Hepatocyte (in vitro differentiated cells): ENCODE results near the gene RAB1A. TPM values are rescaled to one million over a fixed set of nuclear protein-coding genes. Genes with fewer than 3 reads are reported as not detected.
A peak's percentile ranks its signal among the peaks of the same experiment; 100 is the strongest.
"Not testable (repeated sequence)": the region's sequence is repeated elsewhere in the genome, so short reads cannot be mapped to it uniquely, and the experiment has no call there.

Experiments
- DNase-seq: peaks from one replicate; pipeline ENCODE4 v3.0.0-alpha.2; 2016; ENCODE audit warnings: low spot score
- H2AFZ ChIP-seq: fragments of 200-600 bp; sonication (generic); 2 replicates; pipeline ENCODE4 v1.6.0; 2016; ENCODE audit warnings: antibody characterized with exemption, mild to moderate bottlenecking
- H3K27ac ChIP-seq: fragments of 200-600 bp; sonication (generic); 2 replicates; pipeline ENCODE4 v1.5.1; 2016; ENCODE audit warnings: mild to moderate bottlenecking
- H3K27me3 ChIP-seq: fragments of 200-600 bp; sonication (generic); 2 replicates; pipeline ENCODE4 v1.6.1; 2016
- H3K36me3 ChIP-seq: fragments of 200-600 bp; sonication (generic); replicated peaks from 2 replicates; pipeline ENCODE4 v1.5.1; 2016; ENCODE audit warnings: low read depth; ENCODE audit not compliant: insufficient read depth
- H3K4me1 ChIP-seq: fragments of 200-600 bp; sonication (generic); 2 replicates; pipeline ENCODE4 v1.5.1; 2016; ENCODE audit warnings: mild to moderate bottlenecking, moderate library complexity; ENCODE audit not compliant: insufficient read depth
- H3K4me2 ChIP-seq: fragments of 200-600 bp; sonication (generic); 2 replicates; pipeline ENCODE4 v1.6.0; 2016
- H3K4me3 ChIP-seq: fragments of 200-600 bp; sonication (generic); 2 replicates; pipeline ENCODE4 v1.5.1; 2016; ENCODE audit warnings: mild to moderate bottlenecking
- H3K79me2 ChIP-seq: fragments of 200-600 bp; sonication (generic); 2 replicates; pipeline ENCODE4 v1.6.0; 2017; ENCODE audit warnings: mild to moderate bottlenecking
- H3K9me2 ChIP-seq: fragments of 200-600 bp; sonication (generic); replicated peaks from 2 replicates; pipeline ENCODE4 v1.6.0; 2017; ENCODE audit warnings: mild to moderate bottlenecking; ENCODE audit not compliant: insufficient read depth
- H3K9me3 ChIP-seq: fragments of 200-600 bp; sonication (generic); 2 replicates; pipeline ENCODE4 v1.5.1; 2016; ENCODE audit warnings: low read depth, mild to moderate bottlenecking
- H4K20me1 ChIP-seq: fragments of 200-600 bp; sonication (generic); 2 replicates; pipeline ENCODE4 v1.6.0; 2016; ENCODE audit warnings: mild to moderate bottlenecking; ENCODE audit not compliant: insufficient read depth, poor library complexity, severe bottlenecking
- EZH2 ChIP-seq: fragments of 200-600 bp; sonication (generic); IDR thresholded peaks from 2 replicates; pipeline ENCODE4 v1.6.1; 2016; ENCODE audit warnings: antibody characterized with exemption, mild to moderate bottlenecking, borderline replicate concordance
- EZH2phosphoT487 ChIP-seq: fragments of 200-600 bp; sonication (generic); IDR thresholded peaks from one replicate; pipeline ENCODE4 v1.6.1; 2018; ENCODE audit warnings: antibody characterized with exemption, mild to moderate bottlenecking, low read depth, moderate library complexity; ENCODE audit not compliant: unreplicated experiment, severe bottlenecking
- WGBS: methylation state at CpG from one replicate; pipeline ENCODE4 v1.1.6; 2016; ENCODE audit warnings: low lambda C conversion rate; ENCODE audit errors: missing lambda C conversion rate; 5-methylcytosine and 5-hydroxymethylcytosine counted together
- polyA plus RNA-seq: library from polyadenylated mRNA; unstranded; fragments of >200 nt; fragmentation: Nextera tagmentation; extraction: Ambion mirVana; gene quantifications from 2 replicates; pipeline ENCODE4 v1.2.1, GENCODE V29; 2016
- total RNA-seq: library from RNA; depleted of rRNA; stranded (reverse); fragments of >200 nt; gene quantifications from 2 replicates; pipeline ENCODE4 v1.2.3, GENCODE V29; 2014
- TF ChIP-seq, protein P1 (sequence below): fragments of 200-600 bp; sonication (generic); IDR thresholded peaks from 2 replicates; pipeline ENCODE4 v1.5.1; 2016; ENCODE audit warnings: antibody characterized with exemption, mild to moderate bottlenecking; ENCODE audit not compliant: poor library complexity

The RAB1A gene
- total RNA-seq: 178 and 200 TPM in 2 replicates
- polyA plus RNA-seq: 335 and 347 TPM in 2 replicates

GRCh38 chr2:65129826-65130663 is at the start of gene RAB1A:
Gene RAB1A, minus strand, starts transcription at chr2:65130106. Its CDS starts 191 bp downstream, at chr2:65129915.
- Histone ChIP-seq H3K27me3 (no peaks in the 10 kb centered on the region), H3K9me2 (no peaks in the 10 kb centered on the region), H4K20me1 (peaks cover 42% of the 10 kb centered on the region), H3K27ac (peak within 1 kb of the TSS; percentile 99), H3K79me2 (peaks cover 48% of the 10 kb centered on the region), H3K36me3 (no peaks in the 10 kb centered on the region), H2AFZ (peak within 1 kb of the TSS; percentile 69), H3K4me3 (peak within 1 kb of the TSS; percentile 90), H3K4me2 (peak within 1 kb of the TSS; percentile 88), H3K4me1 (peaks cover 22% of the 10 kb centered on the region), H3K9me3 (no peaks in the 10 kb centered on the region)
- no peak for TF ChIP-seq EZH2
- TF ChIP-seq, protein P1, sequence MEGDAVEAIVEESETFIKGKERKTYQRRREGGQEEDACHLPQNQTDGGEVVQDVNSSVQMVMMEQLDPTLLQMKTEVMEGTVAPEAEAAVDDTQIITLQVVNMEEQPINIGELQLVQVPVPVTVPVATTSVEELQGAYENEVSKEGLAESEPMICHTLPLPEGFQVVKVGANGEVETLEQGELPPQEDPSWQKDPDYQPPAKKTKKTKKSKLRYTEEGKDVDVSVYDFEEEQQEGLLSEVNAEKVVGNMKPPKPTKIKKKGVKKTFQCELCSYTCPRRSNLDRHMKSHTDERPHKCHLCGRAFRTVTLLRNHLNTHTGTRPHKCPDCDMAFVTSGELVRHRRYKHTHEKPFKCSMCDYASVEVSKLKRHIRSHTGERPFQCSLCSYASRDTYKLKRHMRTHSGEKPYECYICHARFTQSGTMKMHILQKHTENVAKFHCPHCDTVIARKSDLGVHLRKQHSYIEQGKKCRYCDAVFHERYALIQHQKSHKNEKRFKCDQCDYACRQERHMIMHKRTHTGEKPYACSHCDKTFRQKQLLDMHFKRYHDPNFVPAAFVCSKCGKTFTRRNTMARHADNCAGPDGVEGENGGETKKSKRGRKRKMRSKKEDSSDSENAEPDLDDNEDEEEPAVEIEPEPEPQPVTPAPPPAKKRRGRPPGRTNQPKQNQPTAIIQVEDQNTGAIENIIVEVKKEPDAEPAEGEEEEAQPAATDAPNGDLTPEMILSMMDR: peak; percentile 63
- TF ChIP-seq EZH2phosphoT487: no peak
- under 1% methylated on average over 43 of the region's 76 CpGs for WGBS
- DNase-seq: peak; percentile 100

GRCh38 chr2:65177751-65178442 is 48.0 kb upstream of the RAB1A start:
- H3K9me2 ChIP-seq: no peaks in the 10 kb centered on the region
- H3K4me3 ChIP-seq: no peak overlapping the region
- no peaks in the 10 kb centered on the region for H3K9me3 ChIP-seq
- H4K20me1 ChIP-seq: no peaks in the 10 kb centered on the region
- peak; percentile 25 for DNase-seq
- TF ChIP-seq, protein P1: no peak
- TF ChIP-seq EZH2phosphoT487: no peak
- no peak for TF ChIP-seq EZH2
- no peak overlapping the region for H3K4me2 ChIP-seq
- H2AFZ ChIP-seq: no peak overlapping the region
- 78% methylated on average over 8 of the region's 8 CpGs for WGBS
- H3K4me1 ChIP-seq: no peaks in the 10 kb centered on the region
- H3K27ac ChIP-seq: no peak overlapping the region
- H3K27me3 ChIP-seq: no peaks in the 10 kb centered on the region
- no peaks in the 10 kb centered on the region for H3K36me3 ChIP-seq
- H3K79me2 ChIP-seq: no peaks in the 10 kb centered on the region

DNA sequence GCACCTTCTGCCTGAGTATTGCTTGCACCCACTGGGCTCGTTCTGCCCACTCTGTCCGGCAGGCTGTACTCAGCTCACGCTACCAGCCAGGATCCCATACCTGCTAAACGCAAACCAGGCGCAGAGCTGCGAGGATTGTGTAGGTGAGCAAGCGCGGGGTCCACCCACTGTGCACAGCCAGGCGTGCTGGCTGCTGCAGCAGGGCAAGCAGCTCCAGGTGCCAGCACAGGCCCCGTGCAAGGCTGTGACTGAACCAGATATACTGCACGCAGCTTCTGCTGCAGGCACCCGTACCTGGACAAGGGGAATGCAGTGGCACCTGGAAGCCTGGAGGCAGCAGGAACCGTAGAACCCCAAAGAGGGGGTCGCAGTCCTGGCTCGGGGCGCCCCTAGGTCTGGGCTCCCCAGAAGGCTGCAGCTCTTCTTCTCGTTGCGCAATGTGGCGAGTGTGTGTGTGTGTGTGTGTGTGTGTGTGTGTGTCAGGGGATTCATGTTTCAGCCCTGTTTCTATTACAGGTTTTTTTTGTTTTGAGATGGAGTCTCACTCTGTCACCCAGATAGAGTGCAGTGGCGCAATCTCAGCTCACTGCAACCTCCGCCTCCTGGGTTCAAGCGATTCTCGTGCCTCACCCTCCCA is 46.1 kb upstream of the RAB1A start:
- no peak overlapping the region for H3K4me3 ChIP-seq
- no peaks in the 10 kb centered on the region for H3K9me2 ChIP-seq
- no peak for DNase-seq
- H3K4me1 ChIP-seq: no peaks in the 10 kb centered on the region
- H2AFZ ChIP-seq: no peak overlapping the region
- H4K20me1 ChIP-seq: no peaks in the 10 kb centered on the region
- H3K9me3 ChIP-seq: no peaks in the 10 kb centered on the region
- WGBS: 90% methylated on average over 23 of the region's 23 CpGs
- H3K27me3 ChIP-seq: no peaks in the 10 kb centered on the region
- H3K79me2 ChIP-seq: no peaks in the 10 kb centered on the region
- no peaks in the 10 kb centered on the region for H3K36me3 ChIP-seq
- no peak overlapping the region for H3K27ac ChIP-seq
- no peak overlapping the region for H3K4me2 ChIP-seq
- TF ChIP-seq EZH2phosphoT487 (no peak), EZH2 (no peak)
- TF ChIP-seq, protein P1: no peak

GRCh38 chr2:65174031-65174430 is 44.1 kb upstream of the RAB1A start:
- H4K20me1 ChIP-seq, H3K4me1 ChIP-seq, H2AFZ ChIP-seq, H3K27ac ChIP-seq, H3K4me2 ChIP-seq, H3K9me3 ChIP-seq, H3K36me3 ChIP-seq, H3K27me3 ChIP-seq, H3K9me2 ChIP-seq, H3K4me3 ChIP-seq, H3K79me2 ChIP-seq, DNase-seq: not testable (repeated sequence)
- WGBS: 97% methylated on average over 3 of the region's 3 CpGs
